H1 (cell line): ENCODE data around the gene SEMA6A. TPM values are rescaled to one million over a fixed set of nuclear protein-coding genes. Genes with fewer than 3 reads are reported as not detected.

Experiments used
- CTCF ChIA-PET: fragments of 300-600 bp; sonication (Branson Sonifier 250); formaldehyde crosslinking; loops from one replicate; lab custom pipeline; 2021; ENCODE audit not compliant: partially characterized antibody; lab: Charles Lee
- POLR2A ChIA-PET: fragments of 300-600 bp; sonication (Branson Sonifier 250); formaldehyde crosslinking; loops from one replicate; lab custom pipeline; 2021; ENCODE audit warnings: inconsistent platforms; ENCODE audit not compliant: partially characterized antibody; lab: Charles Lee
- DNase-seq, 2 experiments: peaks; one replicate each; pipeline versions ENCODE4 v3.0.0 to v3.0.0-alpha.2; 2010 to 2022; ENCODE audit warnings: low spot score in 2 of 2, low read depth in 1 of 2, mixed read lengths in 1 of 2
- FAIRE-seq: peaks from 2 replicates; lab custom pipeline; 2011; peaks lifted over from hg19 to GRCh38; lab: Jason Lieb, UNC
- H2AFZ ChIP-seq: 2 replicates; pipeline ENCODE4 v1.8.1; 2012; ENCODE audit warnings: low read length, inconsistent platforms
- H2AK5ac ChIP-seq: 2 replicates; pipeline ENCODE4 v1.6.1; 2013; ENCODE audit warnings: low read depth, low read length
- H2BK120ac ChIP-seq: replicated peaks from 2 replicates; pipeline ENCODE3; 2013; ENCODE audit warnings: low read depth, low read length, inconsistent platforms
- H2BK12ac ChIP-seq: 2 replicates; pipeline ENCODE4 v1.6.1; 2013; ENCODE audit warnings: low read depth, low read length
- H2BK15ac ChIP-seq: 2 replicates; pipeline ENCODE4 v1.6.1; 2013; ENCODE audit warnings: low read length
- H2BK20ac ChIP-seq: 2 replicates; pipeline ENCODE4 v1.6.1; 2013; ENCODE audit warnings: low read length
- H2BK5ac ChIP-seq: 2 replicates; pipeline ENCODE4 v1.6.1; 2013; ENCODE audit warnings: low read depth, low read length
- H3K14ac ChIP-seq: 2 replicates; pipeline ENCODE4 v1.6.1; 2013; ENCODE audit warnings: inconsistent platforms; ENCODE audit not compliant: insufficient read length
- H3K18ac ChIP-seq: 2 replicates; pipeline ENCODE4 v1.6.1; 2013; ENCODE audit warnings: low read length; ENCODE audit errors: extremely low read depth
- H3K23ac ChIP-seq: 2 replicates; pipeline ENCODE4 v1.6.1; 2013; ENCODE audit warnings: inconsistent platforms; ENCODE audit not compliant: insufficient read length
- H3K23me2 ChIP-seq: 2 replicates; pipeline ENCODE4 v1.6.1; 2013; ENCODE audit warnings: low read depth, low read length
- H3K27ac ChIP-seq: 2 replicates; pipeline ENCODE4 v1.6.1; 2011; ENCODE audit warnings: low read depth, low read length, inconsistent platforms
- H3K27me3 ChIP-seq, 4 experiments: replicated peaks in 1 of 4; 1 replicate in 1 of 4; 2 replicates in 3 of 4; pipeline versions ENCODE4 v1.6.1 to v1.8.1; 2011 to 2013; ENCODE audit warnings: low read length in 3 of 4, mild to moderate bottlenecking in 3 of 4, inconsistent platforms in 2 of 4, mixed read lengths in 2 of 4, moderate library complexity in 1 of 4; ENCODE audit not compliant: control insufficient read depth in 3 of 4, insufficient read depth in 3 of 4; ENCODE audit errors: extremely low read depth in 1 of 4
- H3K36me3 ChIP-seq, 4 experiments: 2 replicates each; pipeline versions ENCODE4 v1.6.1 to v1.8.1; 2011 to 2013; ENCODE audit warnings: mild to moderate bottlenecking in 4 of 4, low read length in 3 of 4, moderate library complexity in 2 of 4, control low read depth in 1 of 4, inconsistent platforms in 1 of 4; ENCODE audit not compliant: insufficient read depth in 4 of 4, control insufficient read depth in 2 of 4
- H3K4ac ChIP-seq: replicated peaks from 2 replicates; pipeline ENCODE3; 2013; ENCODE audit warnings: low read length, low read depth, mixed read lengths, inconsistent platforms; ENCODE audit not compliant: insufficient read length
- H3K4me1 ChIP-seq, 4 experiments: replicated peaks in 1 of 4; 1 replicate in 1 of 4; 2 replicates in 3 of 4; pipeline versions ENCODE4 v1.6.1 to v1.8.1; 2011 to 2013; ENCODE audit warnings: low read length in 3 of 4, inconsistent platforms in 2 of 4, mixed read lengths in 1 of 4; ENCODE audit not compliant: insufficient read depth in 4 of 4, control insufficient read depth in 3 of 4
- H3K4me2 ChIP-seq, 2 experiments: 2 replicates each; pipeline versions ENCODE4 v1.6.1 to v1.8.1; 2011 to 2013; ENCODE audit warnings: low read depth in 2 of 2, low read length in 2 of 2, control low read depth in 1 of 2, inconsistent platforms in 1 of 2, mild to moderate bottlenecking in 1 of 2; ENCODE audit not compliant: insufficient read depth in 1 of 2
- H3K4me3 ChIP-seq, 4 experiments: fragments of 200-600, 300-600 bp in 1 of 4; sonication (generic), shearing (Covaris generic), sonication (Bioruptor Twin) in 1 of 4; 2 replicates each; pipeline versions ENCODE4 v1.5.1 to v1.8.1; 2011 to 2016; ENCODE audit warnings: low read length in 4 of 4, low read depth in 3 of 4, control low read depth in 2 of 4, inconsistent platforms in 2 of 4, mild to moderate bottlenecking in 2 of 4, mixed read lengths in 1 of 4, moderate library complexity in 1 of 4; ENCODE audit not compliant: insufficient read depth in 2 of 4; ENCODE audit errors: extremely low read depth in 1 of 4
- H3K56ac ChIP-seq: replicated peaks from 2 replicates; pipeline ENCODE3; 2013; ENCODE audit warnings: low read depth, mild to moderate bottlenecking, mixed read lengths, low read length, inconsistent platforms; ENCODE audit not compliant: insufficient read length
- H3K79me1 ChIP-seq: 2 replicates; pipeline ENCODE4 v1.6.1; 2013; ENCODE audit warnings: low read depth, low read length, control low read depth
- H3K79me2 ChIP-seq, 2 experiments: 2 replicates each; pipeline versions ENCODE4 v1.6.1 to v1.8.1; 2012 to 2013; ENCODE audit warnings: low read length in 2 of 2, mild to moderate bottlenecking in 2 of 2, inconsistent platforms in 1 of 2; ENCODE audit not compliant: insufficient read depth in 2 of 2, control insufficient read depth in 1 of 2
- H3K9ac ChIP-seq, 4 experiments: replicated peaks in 1 of 4; 1 replicate in 1 of 4; 2 replicates in 3 of 4; pipeline versions ENCODE4 v1.6.1 to v1.8.1; 2011 to 2013; ENCODE audit warnings: low read depth in 3 of 4, low read length in 3 of 4, control low read depth in 2 of 4, mild to moderate bottlenecking in 2 of 4, moderate library complexity in 2 of 4, inconsistent platforms in 1 of 4; ENCODE audit errors: extremely low read depth in 1 of 4
- H3K9me3 ChIP-seq, 2 experiments: 2 replicates each; pipeline versions ENCODE4 v1.6.1 to v1.8.1; 2012 to 2013; ENCODE audit warnings: mild to moderate bottlenecking in 2 of 2, moderate library complexity in 2 of 2, control low read depth in 1 of 2, inconsistent platforms in 1 of 2, low read depth in 1 of 2, low read length in 1 of 2, mixed read lengths in 1 of 2; ENCODE audit not compliant: insufficient read depth in 2 of 2
- H4K20me1 ChIP-seq, 2 experiments: replicated peaks in 1 of 2; 2 replicates each; pipeline versions ENCODE3 to v1.8.1; 2011 to 2013; ENCODE audit warnings: inconsistent platforms in 2 of 2, low read length in 2 of 2, mild to moderate bottlenecking in 1 of 2; ENCODE audit not compliant: insufficient read depth in 2 of 2, control insufficient read depth in 1 of 2
- H4K5ac ChIP-seq: 2 replicates; pipeline ENCODE4 v1.6.1; 2013; ENCODE audit warnings: low read length, low read depth, mixed read lengths, inconsistent platforms; ENCODE audit not compliant: insufficient read length
- H4K8ac ChIP-seq: 2 replicates; pipeline ENCODE4 v1.8.0; 2013; ENCODE audit warnings: mild to moderate bottlenecking, moderate library complexity, low read length, inconsistent platforms; ENCODE audit not compliant: insufficient read depth; ENCODE audit errors: extremely low read depth
- H4K91ac ChIP-seq: replicated peaks from 2 replicates; pipeline ENCODE3; 2013; ENCODE audit warnings: low read length, mixed read lengths, inconsistent platforms; ENCODE audit not compliant: insufficient read length
- ATF2 ChIP-seq: IDR thresholded peaks from 2 replicates; pipeline ENCODE4 v1.6.1; 2012; ENCODE audit warnings: low read length, inconsistent platforms
- CBX5 ChIP-seq: fragments of 300-800, 300-1000 bp; sonication (generic); IDR thresholded peaks from 2 replicates; pipeline ENCODE4 v1.7.1; 2016; ENCODE audit warnings: antibody characterized with exemption, low read length, low read depth
- GABPA ChIP-seq: IDR thresholded peaks from 2 replicates; pipeline ENCODE4 v1.6.1; 2011; ENCODE audit warnings: mild to moderate bottlenecking, low read length, moderate library complexity, borderline replicate concordance; ENCODE audit not compliant: insufficient read depth
- NANOG ChIP-seq: IDR thresholded peaks from 2 replicates; pipeline ENCODE4 v1.6.1; 2011; ENCODE audit warnings: low read length, low read depth, mild to moderate bottlenecking, inconsistent platforms; ENCODE audit not compliant: insufficient read depth, poor library complexity, severe bottlenecking
- POLR2A ChIP-seq, 2 experiments: IDR thresholded peaks; 1 replicate in 1 of 2; 2 replicates in 1 of 2; pipeline ENCODE4 v1.6.1; 2011; ENCODE audit warnings: low read depth in 2 of 2, low read length in 2 of 2, mild to moderate bottlenecking in 2 of 2; ENCODE audit errors: control extremely low read depth in 1 of 2
- POU5F1 ChIP-seq: IDR thresholded peaks from 2 replicates; pipeline ENCODE4 v1.6.1; 2011; ENCODE audit warnings: low read depth, mild to moderate bottlenecking, low read length, moderate library complexity
- RBBP5 ChIP-seq: IDR thresholded peaks from 2 replicates; pipeline ENCODE4 v1.7.1; 2012; ENCODE audit warnings: low read depth, mild to moderate bottlenecking, inconsistent platforms, low read length, moderate library complexity, borderline replicate concordance
- SIRT6 ChIP-seq: IDR thresholded peaks from one replicate; pipeline ENCODE4 v1.7.1; 2012; ENCODE audit warnings: low read length, inconsistent platforms
- SP1 ChIP-seq: IDR thresholded peaks from 2 replicates; pipeline ENCODE4 v1.6.1; 2011; ENCODE audit warnings: low read depth, low read length
- YY1 ChIP-seq: IDR thresholded peaks from 2 replicates; pipeline ENCODE4 v1.6.1; 2011; ENCODE audit warnings: low read depth, mild to moderate bottlenecking, low read length
- WGBS, 2 experiments: shearing (Covaris generic) in 1 of 2; methylation state at CpG; one replicate each; pipeline versions ENCODE4 v1.1.6 to v1.1.7; 2013 to 2015; ENCODE audit warnings: low lambda C conversion rate in 2 of 2, mixed read lengths in 2 of 2, inconsistent platforms in 1 of 2, low coverage in 1 of 2, missing lambda C conversion rate in 1 of 2; ENCODE audit not compliant: insufficient replicate concordance in 2 of 2, insufficient coverage in 1 of 2, insufficient read length in 1 of 2; ENCODE audit errors: extremely low coverage in 1 of 2, missing lambda C conversion rate in 1 of 2; 5-methylcytosine and 5-hydroxymethylcytosine counted together
- polyA plus RNA-seq, 7 experiments: library from polyadenylated mRNA; depleted of rRNA in 3 of 7; stranded (reverse) in 5 of 7; unstranded in 2 of 7; fragments of >200 nt in 5 of 7; fragments of 200-250 nt in 2 of 7; gene quantifications; 1 replicate in 5 of 7; 2 replicates in 1 of 7; 4 replicates in 1 of 7; pipeline versions ENCODE4 v1.2.1 to v1.2.3, GENCODE V29; 2011 to 2013; ENCODE audit warnings: missing spikeins in 2 of 7, mixed read lengths in 2 of 7
- total RNA-seq: library from RNA; stranded (reverse); fragmentation: NEBNext Ultra II Directional; extraction: Animal tissue kit (Norgen Biotek cat#: 25700); gene quantifications from 2 replicates; pipeline ENCODE4 v1.2.1, GENCODE V29; 2021

The SEMA6A gene
- total and polyA plus RNA-seq, 2 of the 8 experiments (the other 6 are each of a cell fraction or from before 2014, with no cell fraction given), result 78.3 to 277 TPM

- peaks cover 6% of the 10 kb centered on the region for H3K79me1 ChIP-seq
- 91% methylated on average over 6 of the region's 6 CpGs; no CpG with 5 or more reads in 1 of the 2 experiments for WGBS, 2 experiments
- H2AFZ ChIP-seq, result no peak overlapping the region
- no peak overlapping the region for H4K8ac ChIP-seq
- no peaks in the 10 kb centered on the region; the same call in none of the 2 replicates for H3K23me2 ChIP-seq
- no peak overlapping the region for H4K91ac ChIP-seq
- H2BK120ac ChIP-seq, result no peak overlapping the region
- H3K9ac ChIP-seq, result 0 out of 7 replicates have a peak overlapping the region, but pooled peaks of 1 of the 4 experiments have one; percentile 32
- no peak overlapping the region for H2BK12ac ChIP-seq
- ChIA-PET POLR2A (interaction anchor here (1.2 kb wide), 1 partner anchor 64 kb away, joined by 3 read pairs; no protein-coding TSS in a partner anchor), CTCF (interaction anchor here (0.9 kb wide), 1 partner anchor 8 kb away, joined by 3 read pairs; no protein-coding TSS in a partner anchor)
- no peak overlapping the region for H2BK5ac ChIP-seq
- H3K56ac ChIP-seq, result no peak overlapping the region
- no peak overlapping the region for H3K14ac ChIP-seq
- peaks cover 3 to 13% (median 9%) of the 10 kb centered on the region in 4 experiments; a peak in 6 of 8 replicates for H3K36me3 ChIP-seq
- peaks cover 0 to 26% (median 14%) of the 10 kb centered on the region in 4 experiments; a peak in 4 of 7 replicates for H3K4me1 ChIP-seq
- H3K27ac ChIP-seq, result no peak overlapping the region
- peak overlapping the region in 1 of 2 experiments; percentile 38; a peak in 1 of 4 replicates for H3K4me2 ChIP-seq
- H2BK15ac ChIP-seq, result no peak overlapping the region
- H3K27me3 ChIP-seq, result no peaks in the 10 kb centered on the region
- DNase-seq, result no peak
- H4K20me1 ChIP-seq, result peaks cover 27% of the 10 kb centered on the region in 2 experiments
- H3K9me3 ChIP-seq, result no peaks in the 10 kb centered on the region
- H2BK20ac ChIP-seq, result no peak overlapping the region
- H3K18ac ChIP-seq, result no peak overlapping the region
- no peak overlapping the region for H2AK5ac ChIP-seq
- H3K79me2 ChIP-seq, result peaks cover 62 to 100% of the 10 kb centered on the region in 2 experiments
- no peak for FAIRE-seq
- H4K5ac ChIP-seq, result no peak overlapping the region
- H3K4me3 ChIP-seq, result no peak overlapping the region
- no peak overlapping the region for H3K4ac ChIP-seq
- H3K23ac ChIP-seq, result no peak overlapping the region
- TF ChIP-seq NANOG (no peak), SP1 (no peak), GABPA (no peak), YY1 (no peak), RBBP5 (no peak), POLR2A (IDR thresholded peaks at IDR 0.05; ENCODE audit: control extremely low read depth in 1 of 2, low read depth in 2 of 2, low read length in 2 of 2) (no peak), POU5F1 (no peak), SIRT6 (no peak), ATF2 (no peak), CBX5 (no peak)
These were observed 65.8 kb downstream of the SEMA6A start for GRCh38 chr5:116508835-116509234.
